GM18498 (cell line): ENCODE data around the gene LNX2.

Experiments used
- ATAC-seq: cut with Tn5 transposase; IDR thresholded peaks from one replicate; pipeline ENCODE4 v1.9.1; 2021; ENCODE audit warnings: mild to moderate bottlenecking, moderate library complexity; ENCODE audit not compliant: unreplicated experiment

LNX2 gene

DNA sequence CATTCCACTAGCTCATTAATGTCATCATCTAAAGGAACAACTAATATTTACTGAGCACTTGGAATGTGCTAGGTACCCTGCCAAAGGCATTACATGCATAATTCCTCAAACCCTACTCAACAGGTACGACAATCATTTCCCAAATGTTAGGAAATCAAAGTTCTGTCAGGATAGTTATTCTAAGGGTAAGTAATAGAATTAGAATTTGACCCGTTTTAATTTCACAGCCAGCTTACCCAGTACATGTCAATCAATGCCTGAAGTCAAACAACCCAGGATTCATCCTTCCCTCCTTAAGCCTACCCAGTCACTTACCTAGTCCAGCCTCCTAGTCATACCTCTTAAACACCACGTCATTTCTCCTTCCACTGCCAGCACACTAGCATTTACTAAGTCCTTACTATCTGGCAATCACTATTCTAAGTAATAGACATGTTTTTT lies 2.4 kb downstream of the LNX2 start:
- ATAC-seq, result no peak

DNA sequence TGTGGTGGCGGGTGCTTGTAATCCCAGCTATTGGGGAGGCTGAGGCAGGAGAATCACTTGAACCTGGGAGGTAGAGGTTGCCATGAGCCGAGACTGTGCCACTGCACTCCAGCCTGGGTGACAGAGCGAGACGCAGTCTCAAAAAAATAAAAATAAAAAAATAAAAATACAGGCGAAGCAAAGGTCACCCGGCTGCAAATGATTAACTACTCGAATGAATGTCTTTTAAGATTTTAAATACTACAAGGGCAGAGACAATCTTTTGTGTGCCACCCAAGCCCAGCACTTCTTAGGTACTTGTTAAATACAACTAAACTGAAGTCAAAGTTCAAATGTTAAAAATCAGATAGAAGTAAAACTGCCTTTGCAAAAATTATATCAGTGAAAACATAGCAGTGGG lies 6.7 kb downstream of the LNX2 start:
- ATAC-seq, result no peak

DNA sequence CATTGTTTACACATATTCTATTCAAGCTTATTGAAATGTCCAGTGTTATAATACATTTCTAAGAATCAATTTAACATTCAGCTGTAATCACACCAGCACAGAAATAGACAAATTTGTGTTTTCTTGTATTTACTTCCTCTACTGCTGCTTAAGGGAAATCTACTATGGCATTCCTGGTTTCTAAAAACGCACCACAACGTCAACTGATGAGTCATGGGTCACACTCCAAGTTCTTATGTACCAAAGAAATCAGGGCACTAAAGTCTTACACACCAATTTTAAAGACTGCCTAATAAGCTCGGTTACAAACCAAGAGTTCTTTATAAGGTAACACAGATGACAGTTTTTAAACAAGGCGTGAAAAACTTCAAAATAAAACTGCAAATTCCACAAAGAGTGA lies 13.2 kb downstream of the LNX2 start:
- ATAC-seq, result no peak

DNA sequence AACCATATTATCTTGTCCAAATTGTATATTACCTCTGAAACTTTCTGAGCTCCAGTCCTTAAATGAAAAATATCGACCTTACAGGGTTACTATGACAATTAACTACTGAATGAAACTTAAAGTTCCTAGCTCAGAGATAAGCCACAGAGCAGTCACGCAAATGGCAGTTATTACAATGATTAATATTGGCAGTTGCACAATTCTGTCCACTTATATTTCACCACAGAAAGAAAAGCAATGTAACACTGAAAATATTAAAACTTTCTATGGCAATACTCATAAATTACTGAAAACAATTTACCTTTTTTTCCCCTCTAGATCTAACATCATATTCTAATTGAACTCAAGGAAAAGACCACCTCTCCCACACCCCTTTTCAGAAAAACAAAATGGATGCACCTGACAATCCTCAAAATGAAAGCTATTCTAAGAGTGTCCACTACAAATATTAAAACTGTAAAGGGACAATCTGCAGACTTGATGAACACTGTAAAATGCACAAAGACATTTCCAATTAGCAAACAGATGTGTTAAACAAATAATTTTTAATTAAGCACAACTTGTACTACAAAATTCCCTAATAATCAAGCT lies 14.6 kb downstream of the LNX2 start:
- ATAC-seq, result no peak

DNA sequence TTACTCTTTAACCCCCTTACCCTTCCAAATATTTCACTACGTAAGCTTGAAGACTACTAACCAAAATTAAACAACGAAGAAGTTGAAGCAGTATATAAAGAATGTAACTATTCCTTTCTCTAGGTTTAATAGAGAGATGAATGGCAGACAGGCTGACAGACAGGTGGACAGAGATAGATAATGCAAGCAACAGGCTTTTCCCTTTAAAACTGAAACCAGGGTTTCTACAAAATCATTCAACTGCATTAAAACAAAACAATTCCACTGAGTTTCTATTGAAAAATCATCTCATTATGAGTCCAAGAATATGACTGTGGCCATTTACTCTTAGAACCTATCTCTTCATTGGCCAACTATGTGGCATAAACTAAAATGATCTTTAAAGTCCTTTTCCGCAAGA lies 15.2 kb downstream of the LNX2 start:
- no peak for ATAC-seq

DNA sequence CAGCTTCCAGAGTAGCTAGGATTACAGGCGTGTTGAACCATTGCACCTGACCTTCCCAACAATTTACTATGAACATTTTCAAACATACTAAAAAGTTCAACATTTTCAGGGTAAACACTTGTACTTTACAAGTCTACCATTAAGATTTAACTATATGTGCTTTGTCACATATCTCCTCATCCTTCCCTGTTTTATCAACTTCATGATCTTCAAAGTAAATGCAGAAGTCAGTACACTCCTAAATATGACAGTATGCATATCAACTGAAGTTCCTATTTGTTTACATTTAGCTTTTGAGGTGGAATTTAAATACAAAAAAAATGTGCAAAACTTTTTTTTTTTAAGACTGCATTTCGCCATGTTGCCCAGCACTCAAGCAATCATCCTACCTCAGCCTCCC lies 18.5 kb downstream of the LNX2 start:
- no peak for ATAC-seq

DNA sequence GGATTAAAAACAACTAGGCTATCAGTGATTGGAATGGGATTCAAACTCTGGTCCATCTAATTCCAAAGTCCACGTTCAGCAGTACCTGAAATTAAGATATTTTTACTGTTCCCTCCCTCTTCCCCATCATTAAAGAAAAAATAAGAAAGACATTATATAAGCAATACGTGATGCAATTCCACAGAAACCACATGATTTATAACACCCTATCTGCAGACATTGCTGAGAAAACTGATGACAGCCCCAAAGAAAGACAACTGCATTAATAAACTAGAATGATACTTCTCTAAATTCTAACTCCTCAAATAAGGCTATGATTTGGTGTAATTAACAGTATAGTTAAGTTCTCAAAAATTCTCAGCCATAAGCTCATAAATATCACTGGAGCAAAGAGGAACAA lies 19.1 kb downstream of the LNX2 start:
- ATAC-seq, result no peak

DNA sequence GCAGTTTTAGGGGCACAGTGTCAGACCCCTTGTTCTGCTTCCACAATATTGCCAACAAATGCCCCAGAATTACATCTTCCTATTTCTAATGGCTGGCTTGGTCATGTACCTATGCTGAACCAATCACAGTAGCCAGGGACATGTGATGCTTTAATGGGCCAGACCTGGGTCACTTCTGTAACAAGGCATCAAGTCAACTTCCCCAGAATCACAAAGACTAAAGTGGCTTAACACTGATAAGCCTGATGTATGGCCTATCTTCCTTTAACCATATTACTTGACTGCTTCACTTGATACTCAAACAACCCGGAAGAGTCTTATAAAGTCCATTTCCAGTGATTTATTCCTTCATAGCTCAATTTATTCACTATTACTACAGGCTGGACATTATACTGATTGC lies 19.6 kb downstream of the LNX2 start:
- ATAC-seq, result no peak

DNA sequence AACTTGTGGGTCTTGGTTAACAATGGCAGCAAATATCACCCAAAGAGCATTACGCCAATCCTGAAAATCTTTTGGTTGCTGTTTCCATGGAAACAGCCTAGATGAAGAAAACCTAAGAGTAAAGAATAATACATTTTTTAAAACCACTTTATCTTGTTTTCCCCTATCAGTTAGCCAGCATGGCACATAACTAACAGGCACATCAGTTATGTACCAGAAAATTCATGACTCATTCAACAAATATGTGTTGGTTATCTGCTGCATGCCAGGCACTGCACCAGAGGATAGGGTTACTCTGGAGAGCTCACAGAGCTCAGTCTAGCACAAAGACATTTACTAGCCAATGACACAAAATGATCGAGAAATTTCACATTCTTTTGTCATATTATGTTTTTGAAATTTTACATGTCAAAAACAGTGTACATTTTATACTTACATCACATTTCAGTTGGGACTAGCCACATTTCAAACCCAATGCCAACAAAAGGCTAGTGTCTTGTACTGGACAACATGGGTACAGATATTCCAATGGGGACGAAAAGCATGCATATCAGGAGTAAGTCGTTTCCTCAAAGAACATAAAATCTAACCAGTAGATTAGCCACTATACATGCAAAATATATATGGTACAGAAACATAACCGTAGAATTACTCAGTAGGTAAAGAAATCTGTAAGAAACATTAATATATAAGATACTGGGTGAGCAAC lies 20.3 kb downstream of the LNX2 start:
- ATAC-seq, result no peak

DNA sequence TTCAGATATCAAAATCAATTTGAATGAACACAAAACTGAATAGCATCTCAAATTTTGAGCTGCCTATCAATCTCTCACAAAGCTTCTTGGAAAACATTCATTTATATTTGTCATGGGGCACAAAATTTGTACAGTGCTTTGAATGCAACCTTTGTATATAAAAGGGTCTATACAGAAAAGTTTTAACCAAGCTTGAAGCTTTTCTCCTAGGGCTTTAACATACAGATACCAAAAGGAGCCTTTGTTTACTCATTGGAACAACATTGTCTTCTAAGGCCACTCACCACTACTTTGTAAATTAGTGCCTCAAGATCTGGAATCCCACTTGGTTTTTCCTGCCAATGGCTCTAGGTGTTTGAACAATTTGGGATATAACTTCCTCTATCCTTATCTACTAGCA lies 21.2 kb downstream of the LNX2 start:
- no peak for ATAC-seq

DNA sequence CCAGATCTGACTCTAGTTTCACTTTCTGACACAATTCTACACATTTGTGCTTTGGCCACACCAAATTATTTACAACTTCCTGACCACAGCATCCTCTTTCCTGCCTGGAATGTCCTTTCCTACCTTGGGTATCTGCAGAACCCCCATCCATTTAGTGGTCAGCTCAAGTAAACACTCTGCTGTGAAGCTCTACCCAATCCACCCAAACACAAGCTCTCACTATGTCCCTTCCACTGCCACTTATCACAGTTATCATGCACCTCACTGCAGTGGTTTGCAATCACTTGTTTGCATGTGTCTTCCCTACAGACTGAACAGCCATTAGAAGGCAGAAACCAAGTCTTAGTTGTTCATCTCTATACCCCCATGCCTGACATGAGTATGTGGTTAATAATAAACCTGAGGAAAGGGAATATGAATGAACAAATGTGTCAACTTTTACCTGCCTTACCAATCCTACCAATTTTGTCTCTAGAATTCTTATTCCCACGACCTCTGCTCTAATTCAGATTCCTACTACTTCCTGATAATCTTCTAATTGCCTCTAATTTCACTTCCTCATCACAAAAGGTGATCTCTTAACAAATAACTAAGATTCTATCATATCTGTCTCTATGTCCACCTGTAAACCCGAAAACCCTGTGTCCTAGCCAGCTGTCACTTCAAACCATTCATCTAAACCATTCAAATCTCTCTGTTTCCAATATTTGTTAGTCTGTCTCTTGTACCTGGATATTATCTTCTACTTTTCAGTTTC lies 25.1 kb downstream of the LNX2 start:
- ATAC-seq, result no peak

DNA sequence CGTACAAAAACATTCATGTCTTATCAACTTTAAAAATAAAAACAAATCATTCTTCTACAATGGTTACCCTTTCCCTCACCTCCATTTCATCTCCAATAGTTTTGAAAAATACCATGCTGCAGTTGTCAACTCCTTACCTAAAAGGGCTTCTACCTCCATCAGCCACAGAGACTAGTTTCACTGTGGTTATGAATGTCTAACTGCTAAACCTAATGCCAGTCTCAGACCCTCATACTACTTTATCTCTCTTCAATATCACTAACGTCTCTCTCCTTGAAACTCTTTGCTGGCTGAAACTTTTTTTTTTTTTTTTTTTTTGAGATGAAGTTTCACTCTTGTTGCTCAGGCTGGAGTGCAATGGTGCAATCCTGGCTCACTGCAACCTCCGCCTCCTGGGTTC lies 27.1 kb downstream of the LNX2 start:
- peak; percentile 69 for ATAC-seq

DNA sequence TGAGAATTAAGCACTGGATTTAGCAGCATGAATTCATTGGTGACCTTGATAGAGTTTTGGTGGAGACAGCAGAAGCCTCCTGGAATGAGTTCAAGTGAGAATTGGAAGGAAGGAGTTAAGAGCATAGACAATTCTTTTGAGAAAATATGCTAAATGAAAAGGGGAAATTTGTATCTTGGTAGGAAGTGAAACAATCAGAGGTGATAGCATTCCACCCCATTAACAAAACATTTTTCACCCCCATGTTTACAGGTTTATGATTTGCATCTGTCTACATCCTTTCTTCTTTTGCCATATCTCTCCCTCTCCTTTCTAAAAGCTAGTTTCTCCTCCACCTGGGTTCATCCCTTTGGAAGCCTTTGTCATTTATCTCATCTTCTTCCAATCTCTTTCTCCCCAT lies 27.5 kb downstream of the LNX2 start:
- no peak for ATAC-seq

DNA sequence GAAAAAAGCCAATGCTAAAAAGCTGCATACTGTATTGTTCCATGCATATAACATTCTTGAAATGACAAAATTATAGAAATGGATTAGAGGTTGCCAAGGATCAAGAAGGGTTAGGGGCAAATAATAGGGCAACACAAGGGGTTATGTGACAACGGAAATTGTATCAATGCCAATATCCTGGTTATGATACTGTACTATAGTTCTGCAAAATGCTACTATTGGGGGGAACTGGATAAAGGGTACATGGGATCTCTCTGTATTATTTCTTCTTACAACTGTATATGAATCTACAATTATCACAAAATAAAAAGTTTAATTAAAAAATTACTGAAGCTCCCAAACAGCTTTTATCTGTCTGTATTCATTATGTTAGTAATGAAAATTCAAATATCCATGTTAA lies 31.9 kb downstream of the LNX2 start:
- ATAC-seq, result no peak

DNA sequence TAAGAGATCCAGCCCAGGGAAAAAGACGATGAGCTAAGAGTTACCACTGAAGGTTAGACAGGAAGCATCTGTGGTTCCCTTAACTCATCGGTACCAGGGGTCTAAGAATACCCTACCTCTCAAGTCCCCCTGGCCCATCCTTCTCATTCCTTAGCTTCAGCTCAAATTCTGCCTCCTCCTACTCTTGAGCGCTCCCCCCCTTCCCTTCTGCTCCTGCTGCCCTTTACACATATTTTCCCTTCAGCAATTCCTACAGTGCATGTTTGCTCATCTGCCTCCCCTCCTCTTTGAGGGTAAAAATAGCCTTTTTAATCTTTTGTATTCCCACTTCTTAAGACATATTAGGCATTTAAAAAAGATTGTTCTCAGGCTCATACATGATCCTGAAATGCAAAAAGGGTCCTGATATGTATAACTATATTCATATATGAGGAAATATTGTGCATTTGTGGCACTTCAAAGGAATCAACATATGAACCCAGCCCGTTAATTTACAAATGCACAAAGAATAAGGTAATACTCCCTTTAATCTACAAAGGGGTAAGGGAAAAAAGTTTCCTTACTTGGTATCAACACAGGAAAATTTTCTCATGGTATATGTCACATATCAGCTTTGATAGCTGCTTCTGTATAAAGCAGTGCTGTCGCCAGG lies 33.1 kb downstream of the LNX2 start:
- no peak for ATAC-seq

DNA sequence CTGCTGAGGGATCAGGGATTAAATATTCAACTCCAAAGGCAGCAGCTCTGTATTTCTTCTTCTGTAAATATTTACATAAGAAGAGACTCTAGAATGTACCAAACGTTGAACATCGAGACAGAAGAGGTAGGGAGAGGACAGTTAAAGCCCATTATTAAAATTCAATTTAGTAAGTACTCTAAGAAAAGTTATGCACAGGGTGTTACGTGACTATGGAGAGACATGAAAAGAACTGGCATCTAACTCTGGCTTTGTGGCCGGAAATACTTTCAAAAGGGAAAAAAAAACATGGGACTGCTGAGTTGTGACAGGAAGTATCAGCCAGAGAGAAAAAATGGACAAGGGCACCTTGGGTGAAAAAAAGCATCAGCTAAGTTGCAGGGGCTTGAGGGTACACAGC lies 36.7 kb downstream of the LNX2 start:
- no peak for ATAC-seq

DNA sequence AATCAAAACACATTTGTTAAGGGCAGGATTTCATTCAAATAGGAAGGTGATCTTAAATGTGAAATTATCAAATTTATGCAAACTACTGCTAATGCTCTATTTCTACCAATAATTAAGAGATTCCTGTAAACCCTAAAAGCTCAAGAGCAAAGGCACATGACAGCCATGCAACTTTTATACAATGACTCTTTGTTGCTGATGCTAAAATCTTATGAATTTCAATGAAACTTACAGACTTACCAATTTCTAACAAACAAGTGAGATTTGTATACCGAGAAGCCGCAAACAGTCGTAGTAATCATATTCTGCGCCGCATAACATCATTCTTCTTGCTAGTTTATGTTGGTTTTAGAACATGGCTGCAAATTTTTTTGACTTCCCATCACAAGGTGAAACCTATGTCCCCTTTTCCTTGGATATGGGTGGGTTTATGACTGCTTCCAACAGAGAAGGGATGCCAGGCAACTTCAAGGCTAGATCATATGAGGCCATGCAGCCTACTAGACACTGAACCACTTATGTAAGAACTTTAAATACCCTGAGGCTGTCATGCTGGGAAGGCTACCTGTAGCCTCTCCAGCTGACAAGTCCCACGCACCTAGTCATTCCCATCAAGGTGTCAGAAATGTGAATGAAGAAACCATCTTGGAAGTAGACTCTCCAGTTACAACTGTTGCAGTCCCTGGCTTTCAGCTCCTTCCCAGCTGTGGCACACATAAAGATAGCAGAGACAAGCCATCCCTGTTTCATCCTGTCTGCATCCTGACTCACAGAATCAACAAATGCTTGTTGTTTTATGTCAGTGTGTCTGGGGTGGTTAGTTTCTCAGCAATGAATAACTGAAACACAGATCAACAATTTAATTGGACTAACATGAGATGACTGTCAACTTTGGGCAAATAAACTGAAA lies 42.0 kb downstream of the LNX2 start:
- no peak for ATAC-seq

DNA sequence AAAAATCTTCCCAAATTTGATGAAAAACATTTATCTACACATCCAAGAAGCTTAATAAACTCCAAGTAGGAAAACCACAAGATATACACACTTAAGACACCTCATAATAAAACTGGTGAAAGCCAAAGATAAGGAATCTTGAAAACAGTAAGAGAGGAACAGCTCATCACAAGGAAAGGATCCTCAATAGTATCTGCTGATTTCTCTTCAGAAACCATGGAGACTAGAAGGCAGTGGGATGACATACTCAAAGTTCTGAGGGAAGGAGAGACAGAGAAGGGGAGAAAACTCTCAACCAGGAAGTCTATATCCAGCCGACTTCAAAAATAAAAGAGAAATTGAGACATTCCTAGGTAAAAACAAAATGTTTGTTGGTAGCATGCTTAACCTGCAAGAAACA lies 45.7 kb downstream of the LNX2 start:
- no peak for ATAC-seq

DNA sequence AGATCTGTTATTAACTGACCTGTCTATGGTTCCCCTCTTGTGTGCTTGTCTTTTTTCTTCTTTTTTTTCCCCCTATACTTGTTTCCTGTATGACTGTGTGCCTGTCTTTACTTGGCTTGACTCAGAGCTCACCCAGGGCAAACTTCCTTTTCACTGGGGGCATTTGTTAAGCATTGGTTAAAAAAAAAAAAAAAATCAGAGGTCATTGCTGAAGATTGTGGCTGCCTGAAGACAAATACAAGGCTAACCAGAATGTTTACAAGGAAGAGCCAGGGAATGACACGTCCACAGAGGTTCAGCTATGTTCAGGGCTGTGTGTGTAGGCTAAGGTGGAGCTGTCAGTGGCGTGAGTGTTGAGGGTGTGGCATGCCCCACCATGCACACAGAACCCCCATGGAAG lies 47.1 kb downstream of the LNX2 start:
- ATAC-seq, result no peak

DNA sequence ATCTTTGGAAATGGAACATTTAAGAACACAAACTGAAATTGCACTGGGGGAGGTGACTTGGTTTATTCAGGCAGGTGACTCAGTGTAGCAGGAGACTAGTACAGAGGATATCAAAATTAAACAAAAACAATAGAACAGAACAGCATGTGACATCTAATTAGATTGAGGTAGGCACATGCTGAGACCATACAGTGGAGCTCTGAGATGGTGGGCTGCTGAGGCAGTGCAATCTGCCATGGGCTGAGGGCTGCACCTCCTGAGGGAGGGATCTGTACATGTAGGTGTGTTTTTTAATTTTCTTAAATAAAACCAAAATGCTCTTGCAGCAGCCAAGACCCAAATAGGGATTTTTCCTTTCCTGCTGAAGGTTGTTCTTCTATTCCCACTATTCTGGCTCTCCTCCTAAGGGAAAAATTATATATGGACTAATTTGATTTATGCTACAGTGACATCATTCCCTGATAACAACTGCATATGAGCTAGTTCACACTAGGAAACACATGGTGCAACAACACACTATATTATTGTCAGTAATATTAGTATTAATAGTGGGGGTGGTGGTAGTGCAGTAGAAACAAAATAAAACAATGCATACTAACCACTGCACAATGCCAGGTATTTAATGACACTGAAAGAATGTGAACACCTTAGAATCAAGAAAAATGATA lies 48.0 kb downstream of the LNX2 start:
- ATAC-seq, result no peak
